Activated CD8-positive, alpha-beta T cell treated with anti-CD3 and anti-CD28 coated beads for 36 hours (primary cell): ENCODE results near the gene ARID3B. TPM values are rescaled to one million over a fixed set of nuclear protein-coding genes. Genes with fewer than 3 reads are reported as not detected.

Experiments
- ATAC-seq: fragments of 200-7000 bp; cut with Tn5 transposase; one replicate; pipeline ENCODE4 v1.10.0; 2021; ENCODE audit warnings: mild to moderate bottlenecking, moderate library complexity
- CTCF ChIA-PET: fragments of 350-600 bp; sonication (Branson Sonifier 250); formaldehyde crosslinking; loops from one replicate; lab custom pipeline; 2021; ENCODE audit warnings: antibody characterized with exemption; lab: Charles Lee
- POLR2A ChIA-PET: fragments of 350-600 bp; sonication (Branson Sonifier 250); formaldehyde crosslinking; loops from one replicate; lab custom pipeline; 2021; ENCODE audit warnings: antibody characterized with exemption; lab: Charles Lee
- DNase-seq: peaks from one replicate; pipeline ENCODE4 v3.0.0-alpha.2; 2020
- H3K27ac Mint-ChIP-seq: one replicate; pipeline ENCODE4 v1.8.0; 2021; ENCODE audit warnings: mild to moderate bottlenecking, mixed read lengths
- H3K27me3 Mint-ChIP-seq: one replicate; pipeline ENCODE4 v1.8.0; 2021; ENCODE audit warnings: mixed read lengths
- H3K36me3 Mint-ChIP-seq: one replicate; pipeline ENCODE4 v1.8.0; 2021; ENCODE audit warnings: low read depth, mixed read lengths
- H3K4me1 Mint-ChIP-seq: one replicate; pipeline ENCODE4 v1.8.0; 2021; ENCODE audit warnings: low read depth, mixed read lengths
- H3K4me3 Mint-ChIP-seq: one replicate; pipeline ENCODE4 v1.8.0; 2021; ENCODE audit warnings: mild to moderate bottlenecking, moderate library complexity, mixed read lengths
- H3K9me3 Mint-ChIP-seq: one replicate; pipeline ENCODE4 v1.8.0; 2021; ENCODE audit warnings: mixed read lengths
- intact Hi-C: fragments of 100-400 bp; cut with micrococcal nuclease; formaldehyde crosslinking; loops from one replicate; pipeline ENCODE4 v1.10.0; 2022
- total RNA-seq, 2 experiments: library from RNA; stranded (reverse); gene quantifications; one replicate each; pipeline ENCODE4 v1.2.3, GENCODE V29; 2021
- TF ChIP-seq, protein P1 (sequence below): fragments of 200-600 bp; IDR thresholded peaks from one replicate; pipeline ENCODE4 v1.8.0; 2022; ENCODE audit warnings: antibody characterized with exemption, mild to moderate bottlenecking

The ARID3B gene
- total RNA-seq, 2 experiments from 2014 or later = 35.2 to 36.2 TPM

DNA sequence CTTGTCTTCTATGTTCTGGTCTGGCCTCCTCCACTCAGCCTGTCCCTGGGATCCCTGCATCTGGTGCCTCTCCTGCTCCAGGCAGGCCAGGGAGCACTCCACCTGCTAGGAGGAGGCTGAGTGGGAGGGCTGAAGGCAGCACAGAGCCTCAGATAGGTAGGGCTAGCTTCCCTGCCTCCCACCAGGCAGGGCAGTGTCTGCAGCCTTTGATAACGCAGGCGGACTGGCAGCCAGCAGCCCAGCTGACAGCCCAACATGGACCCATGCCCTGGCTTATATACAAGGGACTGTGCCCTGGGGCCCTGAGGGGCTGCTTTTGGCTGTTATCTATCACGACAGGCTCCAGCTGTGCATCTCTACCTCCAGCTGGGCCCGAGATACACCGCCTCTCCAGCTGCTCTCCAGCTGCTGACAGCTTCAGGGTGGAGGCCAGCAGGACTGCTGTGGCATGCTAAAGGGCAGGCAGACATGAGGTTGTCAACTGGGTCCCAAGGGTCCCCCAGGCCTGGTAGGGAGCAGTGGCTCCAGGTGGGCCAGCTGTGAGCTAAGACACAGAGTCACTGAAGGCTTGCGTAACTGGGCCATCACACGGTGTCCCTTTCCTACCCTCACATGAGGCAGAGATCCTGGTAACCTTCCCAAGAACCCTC is 69.4 kb downstream of the ARID3B start:
- POLR2A ChIA-PET = interaction anchor here (0.6 to 3.4 kb wide), 3 partner anchors 12 to 160 kb away, joined by 3 to 16 read pairs (median 3); no protein-coding TSS in a partner anchor
- no peaks in the 10 kb centered on the region for H3K9me3 Mint-ChIP-seq
- DNase-seq = no peak
- peaks cover 4% of the 10 kb centered on the region for H3K4me1 Mint-ChIP-seq
- no peak overlapping the region for H3K4me3 Mint-ChIP-seq
- no peaks in the 10 kb centered on the region for H3K36me3 Mint-ChIP-seq
- no peak overlapping the region for H3K27ac Mint-ChIP-seq
- TF ChIP-seq, protein P1, sequence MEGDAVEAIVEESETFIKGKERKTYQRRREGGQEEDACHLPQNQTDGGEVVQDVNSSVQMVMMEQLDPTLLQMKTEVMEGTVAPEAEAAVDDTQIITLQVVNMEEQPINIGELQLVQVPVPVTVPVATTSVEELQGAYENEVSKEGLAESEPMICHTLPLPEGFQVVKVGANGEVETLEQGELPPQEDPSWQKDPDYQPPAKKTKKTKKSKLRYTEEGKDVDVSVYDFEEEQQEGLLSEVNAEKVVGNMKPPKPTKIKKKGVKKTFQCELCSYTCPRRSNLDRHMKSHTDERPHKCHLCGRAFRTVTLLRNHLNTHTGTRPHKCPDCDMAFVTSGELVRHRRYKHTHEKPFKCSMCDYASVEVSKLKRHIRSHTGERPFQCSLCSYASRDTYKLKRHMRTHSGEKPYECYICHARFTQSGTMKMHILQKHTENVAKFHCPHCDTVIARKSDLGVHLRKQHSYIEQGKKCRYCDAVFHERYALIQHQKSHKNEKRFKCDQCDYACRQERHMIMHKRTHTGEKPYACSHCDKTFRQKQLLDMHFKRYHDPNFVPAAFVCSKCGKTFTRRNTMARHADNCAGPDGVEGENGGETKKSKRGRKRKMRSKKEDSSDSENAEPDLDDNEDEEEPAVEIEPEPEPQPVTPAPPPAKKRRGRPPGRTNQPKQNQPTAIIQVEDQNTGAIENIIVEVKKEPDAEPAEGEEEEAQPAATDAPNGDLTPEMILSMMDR = no peak
- CTCF ChIA-PET = interaction anchor here (0.9 kb wide), 1 partner anchor 11 kb away, joined by 3 read pairs; no protein-coding TSS in a partner anchor
- ATAC-seq = no peak
- intact Hi-C loops = no loop called here
- H3K27me3 Mint-ChIP-seq = no peaks in the 10 kb centered on the region

DNA sequence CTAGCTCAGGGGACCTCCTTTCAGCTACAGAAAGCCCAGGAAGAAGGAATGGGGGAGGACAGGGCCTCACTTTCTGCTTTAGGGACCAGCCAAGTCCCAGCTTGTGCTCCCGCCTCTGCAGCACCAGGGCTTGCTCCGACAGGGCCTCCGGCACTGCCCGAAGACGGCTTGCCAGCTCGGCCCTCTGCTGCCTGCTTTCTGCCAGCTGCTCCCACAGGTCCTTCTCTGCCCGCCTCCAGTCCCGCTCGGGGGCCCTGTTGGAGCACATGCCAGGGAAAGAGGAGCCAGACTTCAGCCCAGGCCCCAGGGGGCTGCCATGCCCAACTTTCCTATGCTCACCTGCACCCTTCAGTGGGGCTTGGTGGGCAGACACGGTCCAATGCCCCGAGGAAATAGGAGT is 70.3 kb downstream of the ARID3B start:
- Mint-ChIP-seq H3K4me1 (peaks cover 4% of the 10 kb centered on the region), H3K4me3 (no peak overlapping the region), H3K9me3 (no peaks in the 10 kb centered on the region), H3K27ac (no peak overlapping the region), H3K36me3 (peaks cover 3% of the 10 kb centered on the region), H3K27me3 (no peaks in the 10 kb centered on the region)
- no peak for DNase-seq
- ATAC-seq = no peak
- ChIA-PET POLR2A (interaction anchor here (0.9 to 4.1 kb wide), 2 partner anchors 12 to 13 kb away, joined by 3 to 33 read pairs; no protein-coding TSS in a partner anchor), CTCF (interaction anchor here (0.9 to 2.3 kb wide), 2 partner anchors 10 to 11 kb away, joined by 3 to 9 read pairs; no protein-coding TSS in a partner anchor)
- TF ChIP-seq, protein P1 = no peak
- intact Hi-C loops = no loop called here

DNA sequence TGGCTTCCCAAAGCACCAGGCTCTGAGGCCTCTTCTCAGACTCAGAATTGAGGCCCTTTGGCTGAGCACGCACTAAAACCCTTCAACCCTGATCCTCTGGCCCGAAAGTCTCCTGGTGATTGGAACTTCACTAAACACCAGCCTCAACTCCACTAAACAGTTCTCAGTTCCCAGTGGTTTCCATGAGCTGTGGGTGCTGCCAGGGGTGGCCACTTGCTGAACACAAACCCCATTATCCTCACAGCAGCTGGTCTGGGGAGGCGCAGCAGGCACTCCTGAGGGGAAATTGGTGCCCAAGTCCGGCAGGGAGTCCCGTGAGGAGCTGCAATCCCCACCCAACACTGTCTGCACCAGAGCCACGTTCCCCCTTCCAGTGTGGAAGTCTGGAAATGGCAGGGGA is 70.8 kb downstream of the ARID3B start:
- no peaks in the 10 kb centered on the region for H3K9me3 Mint-ChIP-seq
- ATAC-seq (no peak), DNase-seq (no peak)
- ChIA-PET CTCF (interaction anchor here (0.9 to 2.3 kb wide), 2 partner anchors 10 to 237 kb away, joined by 3 to 9 read pairs; no protein-coding TSS in a partner anchor), POLR2A (interaction anchor here (0.7 to 4.1 kb wide), 4 partner anchors 9 to 66 kb away, joined by 3 to 33 read pairs (median 4); no protein-coding TSS in a partner anchor)
- H3K4me1 Mint-ChIP-seq = peaks cover 8% of the 10 kb centered on the region
- intact Hi-C loops = no loop called here
- peaks cover 8% of the 10 kb centered on the region for H3K36me3 Mint-ChIP-seq
- H3K4me3 Mint-ChIP-seq = no peak overlapping the region
- no peak overlapping the region for H3K27ac Mint-ChIP-seq
- no peaks in the 10 kb centered on the region for H3K27me3 Mint-ChIP-seq
- TF ChIP-seq, protein P1 = no peak

DNA sequence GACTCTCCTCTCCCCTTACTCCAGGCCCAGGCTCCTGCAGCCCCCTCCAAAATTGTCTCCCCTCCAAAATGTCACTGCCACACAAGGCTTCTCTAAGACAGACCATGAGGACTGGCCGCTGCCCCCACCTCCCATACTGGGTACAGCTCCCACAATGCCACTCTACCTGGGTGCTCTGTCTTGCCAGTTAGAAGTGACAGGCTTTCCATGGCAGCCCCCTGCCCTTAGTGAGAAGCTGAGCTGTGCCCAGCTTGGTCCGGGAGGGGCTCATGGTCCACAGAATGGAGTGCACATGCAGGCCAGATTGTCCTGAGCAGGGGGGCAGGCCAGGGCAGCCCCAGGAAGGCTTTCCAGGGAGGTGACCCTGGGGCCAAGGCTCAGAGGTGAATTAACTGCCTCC is 71.7 kb downstream of the ARID3B start:
- Mint-ChIP-seq H3K9me3 (no peaks in the 10 kb centered on the region), H3K27ac (no peak overlapping the region), H3K4me3 (no peak overlapping the region), H3K4me1 (peaks cover 17% of the 10 kb centered on the region), H3K27me3 (no peaks in the 10 kb centered on the region), H3K36me3 (peaks cover 15% of the 10 kb centered on the region)
- TF ChIP-seq, protein P1 = no peak
- ATAC-seq (no peak), DNase-seq (no peak)
- intact Hi-C loops = no loop called here
- ChIA-PET POLR2A (interaction anchor here (0.7 to 4.1 kb wide), 6 partner anchors 10 to 179 kb away, joined by 3 to 33 read pairs (median 4); partner anchors contain the start of genes ARID3B and SEMA7A), CTCF (interaction anchor here (0.9 to 2.3 kb wide), 3 partner anchors 9 to 238 kb away, joined by 3 to 9 read pairs (median 3); no protein-coding TSS in a partner anchor)
